Measurements from ENCODE around the gene CIBAR2. TPM values are rescaled to one million over a fixed set of nuclear protein-coding genes. Genes with fewer than 3 reads are reported as not detected.

Gene CIBAR2
- total RNA-seq, 1 experiment from 2014 or later = not detected

- no peaks in the 10 kb centered on the region for H3K27me3 ChIP-seq (ENCODE audit: insufficient read depth, low read length)
- H3K36me3 Mint-ChIP-seq (ENCODE audit: insufficient read depth in 1 of 3, low read depth in 3 of 3) = no peaks in the 10 kb centered on the region; a peak in 1 of 7 replicates
- no peaks in the 10 kb centered on the region for H3K9me3 Mint-ChIP-seq
- no peak overlapping the region for H3K18ac ChIP-seq (ENCODE audit: insufficient read length, low read depth, low read length)
- TF ChIP-seq CTCF (conservative IDR thresholded peaks at IDR 0.05) = no peak
- H2BK20ac ChIP-seq (ENCODE audit: low read depth, low read length, poor library complexity, severe bottlenecking) = no peak overlapping the region
- DNase-seq = no peak
- no peak overlapping the region for H3K9ac ChIP-seq (ENCODE audit: extremely low read depth, insufficient read length, low read length)
- no peak overlapping the region for H3K4ac ChIP-seq (ENCODE audit: low read depth, low read length)
- no peaks in the 10 kb centered on the region for H4K20me1 ChIP-seq (ENCODE audit: control insufficient read depth, insufficient read depth, insufficient read length)
- H3K56ac ChIP-seq (ENCODE audit: insufficient read length, low read depth, low read length) = no peak overlapping the region
- H3K4me1 Mint-ChIP-seq = peaks cover 4 to 11% of the 10 kb centered on the region in 2 experiments
- no peaks in the 10 kb centered on the region for H3K79me2 ChIP-seq (ENCODE audit: insufficient read depth, low read length)
- H3T11ph ChIP-seq (ENCODE audit: low read length) = no peak overlapping the region
- no peak overlapping the region for H3K27ac Mint-ChIP-seq
- H2AK5ac ChIP-seq (ENCODE audit: insufficient read length, low read length) = no peak overlapping the region
- no peak overlapping the region for H3K23ac ChIP-seq (ENCODE audit: insufficient read length, low read depth, low read length)
- no peaks in the 10 kb centered on the region for H3K9me3 ChIP-seq (ENCODE audit: control insufficient read depth, low read depth, low read length)
- no peak overlapping the region for H3K14ac ChIP-seq (ENCODE audit: insufficient read depth, low read length)
- no CpG with 5 or more reads among the region's 8 CpGs for WGBS (ENCODE audit: extremely low coverage, insufficient read length, low lambda C conversion rate)
- H3K4me3 Mint-ChIP-seq = no peak overlapping the region
- H3K27ac ChIP-seq (ENCODE audit: insufficient read length, low read depth, low read length) = no peak overlapping the region
- no peaks in the 10 kb centered on the region for H3K79me1 ChIP-seq (ENCODE audit: insufficient read depth, low read depth, low read length, poor library complexity, severe bottlenecking)
- H2BK15ac ChIP-seq (ENCODE audit: low read depth, low read length) = no peak overlapping the region
- no peak overlapping the region for H2BK5ac ChIP-seq (ENCODE audit: insufficient read length, low read length)
- no peak overlapping the region for H2BK120ac ChIP-seq (ENCODE audit: low read depth, low read length, poor library complexity, severe bottlenecking)
- no peaks in the 10 kb centered on the region for H3K23me2 ChIP-seq (ENCODE audit: insufficient read length, low read depth, low read length, poor library complexity, severe bottlenecking)
- H3K4me1 ChIP-seq (ENCODE audit: insufficient read depth, low read length) = no peaks in the 10 kb centered on the region
- no peak overlapping the region for H3K4me2 ChIP-seq (ENCODE audit: insufficient read depth, insufficient read length, low read length)
- no peak overlapping the region for H4K91ac ChIP-seq (ENCODE audit: insufficient read length, low read depth, low read length)
- H4K5ac ChIP-seq (ENCODE audit: insufficient read length, low read depth, low read length) = no peak overlapping the region
- no peak overlapping the region for H2BK12ac ChIP-seq (ENCODE audit: insufficient read length, low read depth, low read length)
- no peak overlapping the region for H4K8ac ChIP-seq (replicated peaks; ENCODE audit: insufficient read length, low read depth, low read length)
- no peak overlapping the region for H2AFZ ChIP-seq (ENCODE audit: low read length)
- peaks cover 20% of the 10 kb centered on the region for H3K27me3 Mint-ChIP-seq (ENCODE audit: low read depth)
Observed at GRCh38 chr16:85051067-85051581, 61.1 kb downstream of the CIBAR2 start.

Measured in H9 (cell line).